Left forelimb (tissue), 1 donor: ENCODE results near the gene TMTC4.
"Not testable (repeated sequence)": the region's sequence is repeated elsewhere in the genome, so short reads cannot be mapped to it uniquely, and the experiment has no call there.

Experiments
- DNase-seq: peaks from one replicate; pipeline ENCODE4 v3.0.0-alpha.2; 2018; ENCODE audit warnings: low spot score

Gene TMTC4

DNA sequence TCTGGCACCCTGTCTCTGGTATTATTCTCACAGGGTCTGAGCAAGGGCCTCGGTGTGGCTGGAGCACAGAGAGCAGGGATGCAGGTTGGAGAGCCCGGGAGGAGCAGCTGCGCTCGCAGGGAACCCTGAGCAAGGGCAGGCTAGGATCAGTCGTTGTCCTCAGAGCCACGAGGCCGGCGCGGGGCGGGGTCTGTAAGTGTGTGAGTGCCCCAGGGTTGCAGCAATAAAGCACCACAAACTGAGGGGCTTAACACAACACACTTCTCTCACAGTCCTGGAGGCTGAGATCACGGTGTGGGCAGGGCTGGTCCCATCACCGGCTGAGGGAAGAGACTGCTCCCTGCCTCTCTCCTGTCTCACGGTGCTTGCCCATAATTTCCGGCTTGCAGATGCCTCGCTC is 47.5 kb downstream of the TMTC4 start:
- no peak for DNase-seq

GRCh38 chr13:100625447-100625846 is 49.1 kb downstream of the TMTC4 start:
- no peak for DNase-seq

DNA sequence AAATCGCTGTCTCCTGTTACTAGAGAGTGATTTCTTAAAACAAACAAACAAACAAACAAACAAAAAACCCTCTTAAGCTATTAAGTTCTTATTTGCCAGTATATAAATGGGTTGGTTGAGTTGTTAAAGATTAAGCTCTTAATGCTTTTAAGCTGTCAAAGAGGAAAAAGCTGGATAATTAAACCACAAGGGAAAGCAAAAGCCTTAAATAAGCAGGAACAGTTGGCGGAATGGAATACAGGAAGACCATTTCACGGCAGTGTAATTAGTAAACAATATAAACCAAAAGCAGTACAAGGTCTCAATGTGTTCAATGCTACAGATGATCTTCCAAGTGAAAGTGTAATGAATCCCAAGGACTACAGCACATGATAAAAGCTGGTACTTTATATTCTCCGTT is 53.8 kb downstream of the TMTC4 start:
- DNase-seq, result no peak

GRCh38 chr13:100619940-100620339 is 54.7 kb downstream of the TMTC4 start:
- no peak for DNase-seq

GRCh38 chr13:100618897-100619296 is 55.7 kb downstream of the TMTC4 start:
- not testable (repeated sequence) for DNase-seq

DNA sequence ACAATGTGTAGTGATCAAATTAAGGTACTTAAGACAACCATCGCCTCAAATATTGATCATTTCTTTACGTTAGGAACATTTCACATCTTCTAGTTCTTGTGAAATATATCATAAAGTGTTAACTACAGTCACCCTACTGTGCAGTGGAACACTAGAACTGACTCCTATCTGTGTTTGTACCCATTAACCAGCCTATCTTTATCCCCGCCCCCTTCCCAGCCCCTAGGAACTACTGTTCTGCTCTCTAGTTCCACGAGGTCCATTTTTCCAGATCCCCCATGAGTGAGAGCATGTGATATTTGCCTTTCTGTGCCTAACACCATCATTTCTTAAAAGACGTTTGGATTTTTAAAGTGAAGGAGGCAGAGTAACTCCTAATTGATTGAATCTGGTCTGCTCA is 61.6 kb downstream of the TMTC4 start:
- DNase-seq, result no peak

DNA sequence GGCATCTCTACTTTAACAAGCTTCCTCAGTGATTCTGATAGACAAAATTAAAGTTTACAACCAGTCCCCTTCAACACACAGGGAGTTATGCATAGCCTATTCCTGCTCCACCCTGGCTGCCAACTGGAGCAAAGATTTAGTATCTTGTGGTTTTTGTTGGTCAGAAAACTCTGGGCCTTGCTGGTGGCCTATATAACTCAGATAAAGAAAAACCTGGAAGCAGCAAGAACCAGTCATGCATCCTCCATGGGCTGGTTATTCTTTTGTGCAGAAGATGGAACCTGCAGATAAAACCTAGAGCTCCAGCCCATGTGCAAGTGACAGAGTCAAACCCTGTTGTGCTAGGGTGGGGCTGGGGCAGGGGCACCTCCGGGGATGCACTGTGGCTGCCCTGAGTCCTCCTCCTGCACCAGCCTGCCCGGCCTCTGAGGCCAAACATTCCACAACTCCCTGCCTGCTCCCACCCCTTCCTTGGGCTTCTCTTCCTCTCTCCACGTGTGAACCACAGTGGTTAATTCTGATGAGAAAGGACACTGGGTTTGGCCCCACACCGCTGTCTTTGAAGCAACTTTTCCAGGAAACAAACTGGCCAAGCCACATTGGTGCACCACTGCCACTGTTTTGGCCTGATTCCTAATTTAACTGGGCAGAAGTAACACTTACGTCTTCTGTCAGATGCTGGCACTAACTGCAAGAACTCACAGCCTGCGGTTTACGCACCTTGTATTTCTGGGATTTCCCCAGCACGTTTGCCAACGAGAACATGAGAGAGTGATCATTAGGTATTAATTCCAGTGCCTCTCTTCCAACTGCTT is 62.7 kb downstream of the TMTC4 start:
- no peak for DNase-seq

DNA sequence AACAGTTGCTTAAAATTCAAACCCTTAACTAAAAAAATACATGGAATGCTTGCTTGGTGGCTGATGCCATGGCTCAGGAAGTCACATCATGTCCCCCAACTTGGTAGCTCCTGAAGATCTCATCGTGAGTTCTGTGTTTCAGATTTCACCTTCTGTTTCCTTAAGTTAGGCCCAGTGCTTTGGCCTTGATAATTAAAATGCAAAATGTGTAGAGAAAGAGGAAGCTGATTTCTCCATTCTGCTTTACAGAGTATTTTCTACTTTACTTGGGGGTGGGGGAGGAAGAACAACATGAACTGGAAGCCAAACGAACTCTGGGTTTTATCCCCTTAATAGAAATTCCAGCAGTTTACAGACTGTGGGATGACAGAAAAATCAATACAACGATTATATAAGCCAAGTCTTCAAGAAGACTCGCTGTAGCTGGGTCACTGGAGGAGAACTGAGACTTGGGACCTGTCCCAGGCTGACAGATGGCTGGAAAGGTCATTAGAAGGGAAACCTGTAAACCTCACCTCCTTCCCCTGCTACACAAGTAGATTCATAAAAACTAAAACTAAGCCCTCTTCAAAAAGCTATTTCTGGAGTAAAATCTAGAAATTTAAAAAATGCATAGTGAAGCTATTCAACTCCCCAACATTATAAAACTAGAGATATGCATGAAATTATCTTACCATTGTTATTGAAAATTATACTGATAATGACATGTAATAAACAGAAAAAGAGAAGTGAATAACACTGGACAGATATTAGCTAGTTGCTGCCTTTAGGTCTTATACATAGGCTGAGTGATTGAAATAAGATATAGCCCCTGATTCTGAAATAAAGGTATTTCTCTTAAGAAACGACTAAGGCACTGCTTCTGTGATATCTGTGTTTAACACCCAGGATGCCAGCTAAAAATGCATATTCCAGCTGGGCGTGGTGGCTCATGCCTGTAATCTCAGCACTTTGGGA is 63.9 kb downstream of the TMTC4 start:
- DNase-seq, result no peak

DNA sequence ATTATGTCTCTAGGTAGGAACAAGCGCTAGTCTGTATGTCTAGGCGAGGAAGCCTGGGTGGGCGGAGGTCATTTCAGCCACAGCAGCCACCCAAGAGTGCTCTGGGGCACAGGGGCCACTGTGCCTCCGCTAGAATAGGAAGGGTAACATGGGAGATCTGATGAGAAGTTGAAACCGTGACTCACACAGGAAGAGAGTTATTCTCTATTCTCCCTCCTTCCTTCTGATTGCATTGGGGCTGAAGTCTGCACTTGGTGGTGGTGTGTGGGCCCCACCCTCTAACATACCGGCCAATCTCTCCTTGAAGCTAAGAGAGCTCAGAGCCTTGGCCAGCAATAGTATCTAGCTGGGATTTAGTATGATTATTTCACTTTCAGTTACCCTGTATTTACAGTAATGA is 65.7 kb downstream of the TMTC4 start:
- DNase-seq, result no peak

GRCh38 chr13:100608489-100608888 is 66.1 kb downstream of the TMTC4 start:
- no peak for DNase-seq

DNA sequence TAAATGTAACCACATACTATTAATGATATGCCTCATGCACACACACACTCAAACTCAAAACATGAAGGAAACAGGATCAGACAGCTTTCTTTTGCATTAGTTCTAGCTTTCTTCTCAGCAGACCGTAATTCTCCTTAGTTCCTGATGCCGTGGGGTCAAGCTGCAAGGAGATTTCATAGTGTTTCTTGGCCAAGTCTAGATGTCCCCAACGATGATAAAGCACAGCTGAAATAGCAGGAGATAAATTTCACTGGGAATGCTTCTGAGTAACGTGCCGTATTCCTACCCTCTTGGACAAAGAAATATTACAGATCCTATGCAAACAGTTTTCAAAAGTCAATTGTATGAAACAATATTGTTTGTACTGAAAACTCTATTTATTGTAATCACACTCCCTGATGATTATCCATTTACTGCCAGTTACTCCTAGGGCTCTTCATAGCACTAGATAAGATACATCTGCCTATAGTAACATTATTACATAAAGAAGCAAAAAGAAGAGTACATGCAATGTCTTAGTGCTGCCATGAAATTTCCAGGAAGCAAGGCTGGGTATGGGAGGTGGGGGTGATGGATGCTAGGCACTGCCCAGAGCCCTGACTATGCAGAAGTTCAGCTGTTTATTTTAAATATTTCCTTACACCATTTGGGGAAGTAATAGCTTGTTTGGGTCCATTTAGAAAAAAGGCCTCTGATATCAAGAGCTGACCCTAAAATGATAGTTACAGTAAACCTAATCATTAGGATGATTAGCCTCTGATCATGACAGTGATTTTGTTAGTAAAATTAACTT is 69.5 kb downstream of the TMTC4 start:
- DNase-seq, result no peak

GRCh38 chr13:100602493-100603111 is 72.0 kb downstream of the TMTC4 start:
- no peak for DNase-seq

DNA sequence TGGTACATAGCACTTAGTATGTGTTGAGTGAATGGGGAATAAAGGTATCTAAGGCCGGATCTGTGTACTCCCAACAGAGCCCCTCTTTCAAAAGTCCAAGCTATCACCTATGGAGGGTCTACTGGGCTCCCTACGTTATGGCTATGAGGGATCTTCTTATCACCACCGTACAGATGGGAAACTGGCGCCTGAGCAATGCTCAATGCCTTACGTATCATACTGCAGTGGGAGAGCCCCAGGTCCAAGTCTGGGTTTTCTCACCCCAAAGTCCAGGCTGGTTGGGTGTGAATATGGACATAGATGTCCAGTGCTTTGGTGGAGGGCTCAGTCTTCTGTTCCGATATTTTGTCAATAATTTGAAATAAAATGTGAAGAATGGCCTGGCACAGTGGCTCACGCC is 72.9 kb downstream of the TMTC4 start:
- DNase-seq, result no peak

DNA sequence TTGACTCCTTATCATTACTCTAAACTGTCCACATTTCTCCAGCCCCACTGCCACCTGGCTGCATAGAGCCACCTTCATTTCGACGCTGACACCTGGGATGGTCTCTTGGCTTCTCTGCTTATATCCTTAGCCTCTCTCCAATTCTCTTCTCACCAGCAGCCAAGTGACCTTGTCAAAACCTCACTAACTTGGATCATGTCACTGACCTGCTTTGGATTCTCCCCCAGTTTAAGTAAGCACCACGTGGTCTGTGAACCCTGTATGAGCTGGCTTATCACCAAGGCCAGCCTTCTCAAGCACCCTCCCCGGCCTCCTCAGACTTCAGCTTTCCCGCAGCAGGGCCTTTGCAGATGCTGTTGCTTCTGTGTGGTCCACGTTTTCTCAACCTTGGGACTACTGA is 73.7 kb downstream of the TMTC4 start:
- DNase-seq, result no peak

GRCh38 chr13:100600461-100600860 is 74.1 kb downstream of the TMTC4 start:
- no peak for DNase-seq

- no peak for DNase-seq
Observed at GRCh38 chr13:100597253-100597652, 77.3 kb downstream of the TMTC4 start.

GRCh38 chr13:100596516-100596915 is 78.1 kb downstream of the TMTC4 start:
- no peak for DNase-seq

- DNase-seq, result no peak
Observed at GRCh38 chr13:100594731-100595130, 79.9 kb downstream of the TMTC4 start.

GRCh38 chr13:100594255-100594654 is 80.3 kb downstream of the TMTC4 start:
- DNase-seq, result no peak

- DNase-seq, result no peak
Observed at GRCh38 chr13:100589178-100589725, 85.3 kb downstream of the TMTC4 start.
